ENCODE results near the gene GPR146.

GPR146 gene

DNA sequence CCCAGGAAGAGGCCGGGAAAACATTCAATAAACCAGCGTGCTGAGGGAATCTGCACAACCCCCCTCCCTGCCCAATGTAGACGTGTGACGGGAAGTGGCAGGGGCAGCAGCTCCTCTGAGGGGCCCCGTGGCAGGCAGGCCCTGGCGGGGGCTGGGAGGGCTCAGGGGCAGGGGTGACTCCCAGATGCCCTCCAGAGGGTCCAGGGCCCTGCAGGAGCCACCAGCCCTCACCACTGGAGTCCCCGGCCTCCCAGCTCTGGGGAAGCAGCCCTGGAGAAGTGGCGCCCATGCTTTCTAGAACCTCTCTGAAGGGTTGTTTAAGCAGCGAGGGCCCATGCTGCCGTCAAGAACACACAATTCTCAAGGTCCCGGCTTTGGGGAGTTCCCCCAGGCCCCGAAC lies 35.2 kb downstream of the GPR146 start:
- DNase-seq, result no peak

DNA sequence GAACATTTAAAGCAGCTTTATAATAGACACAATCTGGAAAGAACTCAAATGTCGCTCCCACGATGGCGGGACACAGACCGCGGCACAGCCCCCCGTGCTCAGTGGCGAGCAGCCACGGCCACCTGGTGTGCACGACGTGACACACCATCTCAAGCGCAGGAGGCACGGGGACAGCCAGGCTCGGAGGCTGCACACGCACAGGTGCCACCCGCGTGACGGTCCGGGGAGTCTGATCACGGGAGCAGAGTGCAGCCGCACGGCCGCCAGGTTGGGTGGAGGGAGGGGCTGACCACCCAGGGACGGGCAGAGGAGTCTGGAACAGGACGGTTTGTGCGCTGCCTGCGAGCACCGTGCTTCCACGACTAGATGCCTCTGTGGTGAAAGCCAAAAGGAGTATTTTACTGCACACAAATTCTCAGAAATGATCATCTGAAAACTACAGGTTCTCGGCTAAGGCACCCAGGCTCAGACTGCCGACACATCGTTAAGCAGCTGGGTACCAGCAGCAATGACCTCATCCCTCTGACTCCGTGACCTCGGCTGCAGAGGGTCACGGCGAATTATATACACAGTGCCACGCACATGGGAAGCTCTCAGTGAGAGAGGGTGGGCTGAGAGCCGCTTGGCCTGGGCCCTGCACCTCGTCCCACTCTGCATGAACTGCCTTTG lies 36.0 kb downstream of the GPR146 start:
- DNase-seq, result no peak

DNA sequence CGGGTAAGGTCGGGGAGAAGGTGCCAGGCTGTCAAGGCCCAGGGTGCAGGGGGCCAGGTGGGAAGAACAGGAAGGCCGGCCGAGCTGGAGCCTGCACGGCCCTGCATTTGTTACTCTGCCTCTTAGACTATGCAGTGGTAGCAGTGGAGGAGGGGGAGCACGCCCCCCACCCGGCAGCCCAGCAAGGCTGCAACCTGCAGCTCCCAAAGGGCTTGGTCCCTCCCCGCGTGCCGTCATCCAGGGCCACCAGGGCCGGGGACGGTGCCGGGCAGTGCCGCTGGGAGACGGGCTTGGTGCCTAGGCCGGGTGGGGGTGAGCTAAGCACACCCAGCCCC lies 36.5 kb downstream of the GPR146 start:
- DNase-seq, result no peak

DNA sequence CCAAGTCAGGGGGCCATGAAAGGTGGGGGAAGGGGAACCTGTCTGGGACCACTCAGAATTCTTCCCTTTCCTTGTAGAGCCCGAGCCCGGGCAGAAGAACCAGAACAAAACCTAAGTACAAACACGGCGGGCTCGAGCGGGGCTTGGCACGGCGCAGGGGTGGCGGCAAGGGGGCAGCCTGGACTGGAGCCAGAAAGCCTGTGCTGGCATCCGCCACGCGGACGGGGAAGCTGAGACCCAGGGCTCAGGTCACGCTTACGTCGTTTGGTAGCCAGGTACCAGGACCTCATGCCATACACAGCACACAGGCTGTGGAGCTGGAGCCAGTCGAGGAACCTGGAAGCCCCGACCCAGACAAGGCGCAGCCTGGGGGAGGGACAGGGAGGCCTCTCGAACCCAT lies 37.0 kb downstream of the GPR146 start:
- no peak for DNase-seq

DNA sequence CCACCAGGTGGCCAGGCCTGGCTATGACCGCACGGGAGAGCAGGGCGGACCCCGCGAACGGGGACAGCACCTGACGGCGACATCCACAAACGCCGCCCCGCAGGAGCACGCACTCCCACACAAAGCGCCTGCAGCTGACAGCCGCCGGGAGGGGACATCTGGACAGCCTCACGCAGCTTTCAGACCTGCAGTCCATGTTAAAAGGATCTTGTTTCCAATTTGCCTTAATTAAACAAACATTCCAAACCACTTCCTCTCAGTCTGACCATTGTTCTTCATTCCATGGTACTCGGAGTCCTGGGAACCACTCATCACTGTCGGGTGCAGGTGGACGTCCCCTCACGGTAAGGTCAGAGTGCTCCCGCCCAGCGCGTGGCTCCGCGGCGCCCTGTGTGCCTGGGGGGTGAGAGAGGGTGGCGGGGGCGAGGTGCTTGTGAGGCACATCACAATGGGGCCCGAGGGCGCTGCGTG lies 37.6 kb downstream of the GPR146 start:
- DNase-seq, result no peak

DNA sequence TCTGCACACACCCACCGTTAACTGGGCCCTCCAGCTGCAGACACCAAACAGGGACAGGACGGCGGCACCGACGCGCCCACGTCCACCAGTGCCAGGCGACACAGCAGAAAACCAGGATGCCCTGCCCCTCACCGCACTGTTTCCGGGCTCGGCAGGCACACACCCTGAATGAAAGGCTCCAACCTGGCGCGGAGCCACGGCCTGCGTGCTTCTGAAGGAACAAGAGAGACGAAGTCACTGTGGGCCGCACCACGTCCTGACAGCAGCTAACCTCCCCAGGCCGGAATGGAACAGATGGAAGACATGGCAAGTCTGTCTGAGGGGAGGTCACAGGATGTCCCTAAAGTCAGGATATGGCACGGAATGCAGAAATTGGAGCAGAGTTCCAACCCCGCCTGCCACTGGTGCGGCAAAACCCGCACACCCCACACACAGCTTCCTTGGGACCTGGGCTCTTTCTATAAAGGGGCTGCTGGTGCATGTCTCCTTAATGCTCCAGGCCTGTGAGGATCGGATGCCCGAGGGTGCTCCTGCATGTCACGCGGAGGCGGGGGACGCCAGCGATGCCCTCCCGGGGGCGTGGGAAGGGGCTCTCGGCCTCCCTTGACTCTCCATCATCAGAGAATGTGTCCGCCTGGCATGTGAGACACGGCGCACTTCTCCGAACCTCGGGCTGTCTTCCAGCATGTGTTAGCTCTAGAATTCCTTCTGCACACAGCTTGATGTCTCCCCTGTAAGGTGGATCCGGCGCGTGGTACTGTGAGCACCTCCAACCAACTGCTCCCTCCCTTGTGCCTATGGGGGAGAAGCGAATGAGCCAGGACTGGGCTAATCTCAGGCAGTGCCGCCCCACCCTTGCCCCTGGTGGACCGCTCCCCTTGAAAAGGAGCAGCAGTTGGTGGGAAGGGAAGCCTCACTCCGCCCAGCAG lies 39.6 kb downstream of the GPR146 start:
- DNase-seq, result no peak

DNA sequence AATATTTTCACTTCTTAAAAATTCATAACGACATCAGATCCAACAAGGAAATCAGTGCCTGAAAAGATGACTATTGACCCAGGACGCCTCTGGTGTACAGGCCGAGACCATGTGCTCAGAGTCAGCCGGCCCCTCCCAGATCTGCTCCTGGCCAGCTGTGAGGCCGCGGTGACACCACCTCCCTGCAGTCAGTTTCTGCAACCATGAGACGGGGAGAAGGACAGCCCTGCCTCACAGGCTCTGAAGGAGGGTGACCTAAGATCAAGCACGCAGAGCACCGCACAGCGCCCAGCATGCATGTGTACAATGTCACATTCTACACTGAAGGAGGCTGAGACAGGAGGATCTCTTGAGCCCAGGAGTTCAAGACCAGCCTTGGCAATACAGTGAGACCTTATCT lies 40.9 kb downstream of the GPR146 start:
- no peak for DNase-seq

DNA sequence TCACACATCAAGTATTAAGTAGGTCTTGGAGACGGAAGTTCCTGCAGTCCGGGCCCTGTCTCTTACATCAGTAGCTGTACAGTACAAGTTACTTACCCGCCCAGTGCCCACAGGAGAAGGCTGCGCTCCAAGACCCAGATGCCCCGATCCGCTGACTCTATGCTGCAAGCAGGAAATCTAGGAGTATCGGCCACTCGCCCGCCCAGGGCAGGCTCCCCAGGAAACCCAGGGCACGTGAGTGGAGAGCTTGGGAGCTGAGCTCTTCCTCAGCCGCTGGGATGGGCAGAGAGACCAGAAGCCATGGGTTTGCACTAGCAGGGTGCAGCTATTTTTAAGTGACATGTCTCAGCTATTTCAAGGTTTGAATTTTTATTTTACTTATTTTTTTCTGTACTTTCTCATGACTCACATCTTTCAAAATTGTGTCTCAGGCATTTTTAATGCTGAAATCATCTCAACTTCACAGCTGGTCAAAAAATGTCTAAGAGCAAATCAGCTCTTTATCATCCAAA lies 41.6 kb downstream of the GPR146 start:
- DNase-seq, result no peak

DNA sequence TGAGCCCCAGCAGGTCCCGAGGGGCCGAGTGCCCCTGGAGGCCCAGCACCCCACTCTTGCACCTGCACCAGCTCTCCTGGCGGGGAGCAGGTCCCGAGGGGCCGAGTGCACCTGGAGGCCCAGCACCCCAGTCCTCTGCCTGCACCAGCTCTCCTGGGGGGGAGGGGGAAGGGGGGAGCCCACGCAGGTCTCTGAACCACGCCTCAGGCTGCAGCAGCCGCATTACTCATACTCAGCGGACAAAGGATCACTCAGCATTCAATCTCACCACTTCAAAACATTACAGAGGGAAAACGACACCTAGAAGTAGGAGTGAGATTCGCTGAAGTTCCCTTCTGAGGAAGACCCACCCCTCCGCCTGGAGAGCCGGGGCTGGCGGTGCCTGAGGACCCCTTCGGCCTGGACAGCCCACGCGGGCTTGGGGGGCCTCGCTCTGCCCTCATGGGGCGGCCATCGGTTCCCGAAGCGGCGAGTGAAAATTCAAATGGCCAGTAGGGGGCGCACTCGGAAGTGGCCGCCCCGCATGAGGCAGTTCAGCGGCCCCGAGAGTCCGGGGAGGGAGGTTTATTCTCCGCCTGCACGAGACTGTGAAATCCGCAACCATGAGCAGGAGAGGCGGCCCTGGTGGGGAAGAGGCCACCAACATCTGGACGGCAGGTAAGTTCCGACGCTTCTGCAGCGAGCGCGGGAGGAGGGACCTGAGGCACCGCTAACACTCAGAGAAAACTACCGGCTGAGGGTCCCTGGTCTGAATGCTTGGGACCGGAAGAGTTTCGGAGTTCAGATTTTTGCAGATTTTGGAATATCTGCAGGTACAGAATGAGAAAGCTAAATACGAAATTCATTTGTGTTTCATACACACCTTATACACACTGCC lies 42.5 kb downstream of the GPR146 start:
- peak; percentile 83 for DNase-seq

DNA sequence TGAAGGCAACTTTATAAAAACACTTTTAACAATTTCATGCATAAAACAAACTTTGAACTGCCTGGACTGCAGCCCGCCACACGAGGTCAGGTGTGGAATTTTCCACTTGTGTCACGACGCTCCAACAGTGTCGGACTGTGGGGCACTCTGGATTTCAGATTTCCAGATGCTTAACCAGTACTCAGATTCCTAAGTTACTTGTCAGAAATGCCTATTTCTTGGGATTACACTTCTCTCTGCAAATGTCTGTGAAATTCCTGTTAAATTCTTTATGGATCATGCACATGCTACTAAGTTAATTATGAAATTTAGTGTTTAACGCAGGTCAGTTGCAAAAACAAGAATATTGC lies 43.1 kb downstream of the GPR146 start:
- no peak for DNase-seq

DNA sequence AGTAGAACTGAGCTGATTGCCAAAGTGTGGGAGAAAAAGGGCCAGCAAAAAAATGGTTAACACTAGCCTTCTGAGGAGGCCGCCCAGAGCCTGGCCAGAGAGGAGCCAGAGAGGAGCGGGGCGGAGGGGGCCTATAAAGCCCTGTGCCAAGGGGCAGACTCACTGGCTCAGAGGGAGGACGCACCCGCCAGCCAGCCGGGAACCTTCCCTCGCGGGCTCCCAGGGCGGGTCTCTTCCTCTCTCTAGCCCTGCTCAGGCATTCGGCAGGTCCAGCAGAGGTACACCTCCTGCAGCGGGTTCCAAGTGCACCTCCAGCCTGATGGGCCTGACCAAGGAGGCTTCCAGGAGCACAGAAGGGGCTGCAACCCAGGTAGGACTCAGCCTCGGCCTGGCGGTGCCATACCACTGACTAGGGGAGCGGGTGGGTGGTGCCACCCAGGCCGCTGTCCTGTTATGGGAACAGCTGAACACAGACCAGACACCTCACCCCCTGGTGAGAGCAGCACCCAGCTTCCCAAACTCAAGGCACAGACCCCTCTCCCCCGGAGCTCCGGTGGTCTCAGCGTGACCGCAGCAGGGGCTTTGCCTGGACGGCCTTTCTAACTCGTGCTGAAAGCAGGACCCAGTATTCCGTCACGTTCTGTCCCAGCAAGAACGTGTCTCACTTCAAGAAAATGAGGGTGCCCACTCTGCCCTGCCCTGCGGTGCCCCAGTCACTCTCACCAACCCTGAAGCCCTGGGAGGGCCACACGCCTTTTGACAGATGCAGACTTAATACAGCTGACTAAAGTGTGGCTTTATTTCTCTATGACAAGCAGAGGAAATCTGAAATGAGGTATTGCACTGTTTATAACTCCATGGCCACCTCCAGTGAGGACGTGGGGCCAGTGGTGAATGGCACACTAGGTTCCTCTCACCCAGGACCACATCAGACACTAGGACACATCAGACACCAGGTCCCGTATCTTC lies 43.9 kb downstream of the GPR146 start, which contains the start of gene GPER1:
Gene GPER1, plus strand, starts transcription at position 162 of the 969 bp plus-strand sequence. CDS start 3,616 bp downstream, outside the sequence.
- no peak for DNase-seq

DNA sequence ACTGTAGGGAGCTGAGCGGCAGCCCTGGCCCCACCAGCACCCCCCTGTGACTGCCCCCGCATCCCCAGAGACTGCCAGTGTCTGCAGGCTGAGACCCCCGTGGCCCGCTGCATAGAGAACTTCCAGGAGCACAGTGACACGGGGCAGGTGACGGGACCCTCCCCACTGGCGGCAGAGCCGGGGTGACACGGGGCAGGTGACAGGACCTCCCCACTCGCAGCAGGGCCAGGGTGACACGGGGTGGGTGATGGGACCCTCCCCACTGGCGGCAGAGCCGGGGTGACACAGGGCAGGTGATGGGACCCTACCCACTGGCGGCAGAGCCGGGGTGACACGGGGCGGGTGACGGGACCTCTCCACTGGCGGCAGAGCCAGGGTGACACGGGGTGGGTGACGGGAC lies 45.9 kb downstream of the GPR146 start:
- no peak for DNase-seq

DNA sequence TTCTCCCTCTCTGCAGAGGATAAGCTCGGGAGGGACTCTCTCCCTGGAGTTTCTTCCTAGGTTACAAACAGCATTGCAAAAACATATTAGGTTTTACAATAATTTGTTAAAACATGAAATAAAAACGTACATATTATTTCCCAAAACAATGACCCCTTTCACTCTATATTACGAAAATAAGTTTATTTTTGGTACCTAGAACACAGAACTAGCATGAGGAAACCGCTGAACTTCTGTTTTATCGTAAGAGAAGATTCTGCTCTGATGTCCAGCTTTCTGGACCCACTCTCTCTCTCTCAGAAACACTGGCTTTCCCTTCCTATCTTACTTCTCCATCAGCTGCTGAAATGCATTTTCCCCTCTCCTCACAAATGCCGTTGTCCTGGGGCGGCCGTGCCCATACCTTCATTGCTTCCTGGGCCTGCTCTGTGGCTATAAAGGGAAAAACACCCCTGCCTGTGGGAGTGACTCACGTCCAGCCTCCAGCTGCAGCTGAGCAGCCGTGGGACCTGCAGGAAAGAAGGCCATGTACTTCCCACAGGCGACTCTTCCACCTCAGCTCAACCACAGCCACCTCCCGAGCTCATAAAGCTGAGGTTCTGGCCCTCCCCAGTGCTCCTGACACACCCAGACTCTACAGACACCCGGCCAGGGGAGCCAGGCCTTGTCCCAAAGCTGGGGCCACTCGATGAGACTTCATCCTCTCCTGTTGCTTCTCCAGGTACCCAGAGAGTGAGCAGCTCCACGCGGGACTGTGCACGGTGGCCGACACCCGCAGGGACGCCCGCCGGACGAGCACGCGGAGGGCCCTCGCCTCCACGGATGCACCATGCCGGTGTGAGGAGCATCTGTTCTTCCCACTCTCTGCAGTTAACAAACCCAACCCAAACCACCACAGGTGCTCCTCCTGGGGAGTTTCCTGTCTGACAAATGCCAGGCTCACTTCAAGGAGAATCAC lies 46.6 kb downstream of the GPR146 start:
- DNase-seq, result no peak

DNA sequence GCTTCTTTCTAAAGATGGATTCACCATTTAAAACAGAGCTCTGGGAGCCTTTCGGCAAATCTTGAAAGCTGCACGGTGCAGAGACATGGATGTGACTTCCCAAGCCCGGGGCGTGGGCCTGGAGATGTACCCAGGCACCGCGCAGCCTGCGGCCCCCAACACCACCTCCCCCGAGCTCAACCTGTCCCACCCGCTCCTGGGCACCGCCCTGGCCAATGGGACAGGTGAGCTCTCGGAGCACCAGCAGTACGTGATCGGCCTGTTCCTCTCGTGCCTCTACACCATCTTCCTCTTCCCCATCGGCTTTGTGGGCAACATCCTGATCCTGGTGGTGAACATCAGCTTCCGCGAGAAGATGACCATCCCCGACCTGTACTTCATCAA lies 47.3 kb downstream of the GPR146 start:
- no peak for DNase-seq

DNA sequence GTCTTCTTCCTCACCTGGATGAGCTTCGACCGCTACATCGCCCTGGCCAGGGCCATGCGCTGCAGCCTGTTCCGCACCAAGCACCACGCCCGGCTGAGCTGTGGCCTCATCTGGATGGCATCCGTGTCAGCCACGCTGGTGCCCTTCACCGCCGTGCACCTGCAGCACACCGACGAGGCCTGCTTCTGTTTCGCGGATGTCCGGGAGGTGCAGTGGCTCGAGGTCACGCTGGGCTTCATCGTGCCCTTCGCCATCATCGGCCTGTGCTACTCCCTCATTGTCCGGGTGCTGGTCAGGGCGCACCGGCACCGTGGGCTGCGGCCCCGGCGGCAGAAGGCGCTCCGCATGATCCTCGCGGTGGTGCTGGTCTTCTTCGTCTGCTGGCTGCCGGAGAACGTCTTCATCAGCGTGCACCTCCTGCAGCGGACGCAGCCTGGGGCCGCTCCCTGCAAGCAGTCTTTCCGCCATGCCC lies 47.9 kb downstream of the GPR146 start:
- DNase-seq, result no peak

DNA sequence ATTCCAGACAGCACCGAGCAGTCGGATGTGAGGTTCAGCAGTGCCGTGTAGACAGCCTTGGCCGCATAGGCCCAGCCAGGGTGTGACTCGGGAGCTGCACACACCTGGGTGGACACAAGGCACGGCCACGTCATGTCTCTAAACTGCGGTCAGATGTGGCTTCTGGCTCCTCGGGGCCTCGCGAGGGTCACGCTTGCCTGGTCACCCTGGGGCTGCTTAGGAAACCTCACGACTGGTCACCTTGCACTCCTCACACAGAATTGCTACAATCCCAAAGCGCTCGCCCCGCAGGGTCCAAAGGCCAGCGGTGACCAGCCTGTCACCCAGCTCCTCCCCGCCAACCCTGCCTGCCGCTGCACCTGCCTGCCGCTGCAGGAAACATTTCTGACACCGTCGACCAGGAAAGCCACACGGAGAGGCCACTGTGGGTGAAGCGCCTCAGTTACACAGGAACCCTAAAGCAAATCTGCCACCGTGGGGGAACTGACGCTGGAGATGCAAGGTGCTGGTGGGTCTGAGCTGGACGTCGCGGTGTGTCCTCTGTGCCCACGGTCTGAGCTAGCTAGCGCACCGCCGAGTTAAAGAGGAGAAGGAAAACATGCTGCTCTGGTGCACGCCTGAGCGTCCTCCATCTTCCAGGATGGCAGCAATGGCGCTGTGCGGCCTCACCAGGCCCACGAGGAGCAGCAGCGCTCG lies 48.6 kb downstream of the GPR146 start:
- no peak for DNase-seq

DNA sequence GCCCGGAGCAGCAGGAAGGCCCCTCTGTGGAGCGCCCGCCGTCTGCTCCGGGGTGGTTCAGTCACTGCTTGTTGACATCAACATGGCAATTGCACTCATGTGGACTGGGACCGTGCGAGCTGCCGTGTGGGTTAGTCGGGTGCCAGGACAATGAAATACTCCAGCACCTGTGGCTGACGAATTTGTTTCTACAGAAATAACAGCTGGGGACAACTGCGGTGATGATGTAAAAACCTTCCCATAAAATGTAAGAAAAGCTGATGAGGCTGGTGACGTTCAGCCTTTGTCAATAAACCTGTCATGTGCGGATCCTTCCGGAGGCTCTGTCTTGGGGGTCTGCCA lies 49.1 kb downstream of the GPR146 start:
- DNase-seq, result no peak

DNA sequence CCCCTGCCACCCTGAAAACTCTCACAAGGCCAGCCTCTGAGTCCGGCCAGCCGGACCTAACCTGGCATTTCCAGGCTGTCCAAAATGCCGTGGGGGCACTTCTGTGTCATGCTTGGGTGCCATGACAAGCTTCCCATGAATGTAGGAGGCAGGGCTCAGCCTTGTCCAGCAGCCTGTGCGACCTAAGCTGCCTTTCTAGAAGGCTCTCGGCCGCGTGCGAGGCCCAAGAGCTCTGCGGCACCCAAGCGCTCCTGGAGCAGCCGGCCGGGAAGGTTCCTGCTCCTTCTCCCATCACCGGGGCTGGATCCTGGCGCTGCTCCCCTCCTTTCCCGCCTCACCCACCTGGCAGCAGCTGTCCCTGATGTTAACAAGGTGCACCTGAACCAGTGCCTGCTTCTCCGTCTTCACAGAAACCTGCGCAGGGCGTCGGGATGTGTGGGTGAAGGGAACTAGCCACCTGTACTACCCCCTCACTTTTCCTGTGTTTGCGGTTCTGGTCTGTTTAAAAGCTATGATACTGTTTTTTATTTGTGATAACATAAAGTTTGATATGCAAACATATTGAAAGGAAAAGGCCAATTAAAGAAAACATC lies 49.7 kb downstream of the GPR146 start:
- no peak for DNase-seq

DNA sequence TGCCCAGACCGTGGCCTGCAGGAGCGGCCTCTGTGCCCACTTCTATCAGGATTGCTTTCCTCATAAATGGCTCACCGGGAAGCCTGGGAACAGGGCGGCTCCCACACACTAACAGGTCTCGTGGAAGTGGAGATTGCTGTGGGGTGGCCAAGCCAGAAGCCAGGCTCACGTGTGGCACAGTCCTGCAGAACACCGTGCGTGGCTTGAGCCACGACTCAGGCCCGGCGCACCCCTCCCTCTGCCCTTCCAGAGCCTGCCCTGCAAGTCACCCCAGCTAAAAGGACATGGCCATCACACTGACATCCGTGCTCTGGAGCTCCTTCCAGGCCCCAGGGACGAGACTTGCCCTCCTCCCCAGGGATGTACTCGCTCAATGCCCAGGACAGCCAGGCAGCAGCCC lies 50.5 kb downstream of the GPR146 start:
- DNase-seq, result no peak
